IMR-90 (cell line): ENCODE data around the gene PACSIN2. TPM values are rescaled to one million over a fixed set of nuclear protein-coding genes. Genes with fewer than 3 reads are reported as not detected.

Experiments
- ATAC-seq: fragments of 200-7000 bp; cut with Tn5 transposase; 2 replicates; pipeline ENCODE4 v1.9.1; 2020; ENCODE audit warnings: low read depth, mild to moderate bottlenecking, moderate library complexity
- BruUV-seq: library from RNA; stranded (reverse); fragments of 400-500 nt; replicated peaks from 2 replicates; lab custom pipeline; 2021; lab: Mats Ljungman, UMichigan
- CTCF ChIA-PET: fragments of 300-600 bp; formaldehyde crosslinking; extraction: SDS; loops from one replicate; lab custom pipeline; 2021; ENCODE audit warnings: antibody characterized with exemption; lab: Yijun Ruan, JAX
- POLR2A ChIA-PET: fragments of 300-600 bp; sonication (Branson Sonifier 250); formaldehyde crosslinking; loops from one replicate; lab custom pipeline; 2022; ENCODE audit warnings: antibody characterized with exemption; ENCODE audit not compliant: unreplicated experiment; lab: Charles Lee
- DNase-seq: peaks from one replicate; pipeline ENCODE4 v3.0.0; 2013
- H2AFZ ChIP-seq: replicated peaks from 2 replicates; pipeline ENCODE3; 2013; ENCODE audit warnings: low read length, mild to moderate bottlenecking; ENCODE audit not compliant: poor library complexity
- H2AK5ac ChIP-seq: 2 replicates; pipeline ENCODE4 v1.6.1; 2013; ENCODE audit warnings: low read depth, low read length, inconsistent platforms
- H2AK9ac ChIP-seq: replicated peaks from 2 replicates; pipeline ENCODE3; 2013; ENCODE audit warnings: mild to moderate bottlenecking, low read depth, low read length, moderate library complexity; ENCODE audit not compliant: poor library complexity
- H2BK120ac ChIP-seq: 2 replicates; pipeline ENCODE4 v1.6.1; 2013; ENCODE audit warnings: low read depth, low read length, inconsistent platforms
- H2BK15ac ChIP-seq: 3 replicates; pipeline ENCODE4 v1.6.1; 2013; ENCODE audit warnings: low read depth, low read length, inconsistent platforms
- H2BK20ac ChIP-seq: 2 replicates; pipeline ENCODE4 v1.6.1; 2013; ENCODE audit warnings: low read depth, mild to moderate bottlenecking, inconsistent platforms, low read length, moderate library complexity
- H2BK5ac ChIP-seq: 2 replicates; pipeline ENCODE4 v1.6.1; 2013; ENCODE audit warnings: mild to moderate bottlenecking, low read depth, low read length, inconsistent platforms; ENCODE audit not compliant: poor library complexity, severe bottlenecking
- H3K14ac ChIP-seq: replicated peaks from 2 replicates; pipeline ENCODE4 v1.6.1; 2013; ENCODE audit warnings: low read depth, low read length, inconsistent platforms
- H3K18ac ChIP-seq: 2 replicates; pipeline ENCODE4 v1.6.1; 2013; ENCODE audit warnings: low read depth, low read length, control low read depth
- H3K23ac ChIP-seq: 2 replicates; pipeline ENCODE4 v1.6.1; 2013; ENCODE audit warnings: low read depth, low read length, inconsistent platforms
- H3K27ac ChIP-seq: 2 replicates; pipeline ENCODE4 v1.5.1; 2013; ENCODE audit warnings: mild to moderate bottlenecking, control low read depth, low read length; ENCODE audit not compliant: insufficient read depth
- H3K27me3 ChIP-seq: 2 replicates; pipeline ENCODE4 v1.6.1; 2013; ENCODE audit warnings: low read length; ENCODE audit not compliant: control insufficient read depth, insufficient read depth
- H3K36me3 ChIP-seq: 2 replicates; pipeline ENCODE4 v1.6.1; 2013; ENCODE audit warnings: low read length, mixed read lengths; ENCODE audit not compliant: control insufficient read depth, insufficient read depth
- H3K4ac ChIP-seq: 2 replicates; pipeline ENCODE4 v1.6.1; 2013; ENCODE audit warnings: low read depth, low read length, inconsistent platforms
- H3K4me1 ChIP-seq: 2 replicates; pipeline ENCODE4 v1.6.1; 2013; ENCODE audit warnings: low read length, mixed read lengths; ENCODE audit not compliant: control insufficient read depth, insufficient read depth
- H3K4me2 ChIP-seq: 2 replicates; pipeline ENCODE4 v1.6.1; 2013; ENCODE audit warnings: low read depth, mild to moderate bottlenecking, control low read depth, low read length, moderate library complexity
- H3K4me3 ChIP-seq: 2 replicates; pipeline ENCODE4 v1.5.1; 2013; ENCODE audit warnings: low read depth, mild to moderate bottlenecking, control low read depth, low read length, moderate library complexity; ENCODE audit not compliant: insufficient read depth
- H3K56ac ChIP-seq: 2 replicates; pipeline ENCODE4 v1.6.1; 2013; ENCODE audit warnings: low read length, inconsistent platforms; ENCODE audit not compliant: insufficient read depth; ENCODE audit errors: extremely low read depth
- H3K79me1 ChIP-seq, 2 experiments: 2 replicates each; pipeline ENCODE4 v1.6.1; 2013; ENCODE audit warnings: low read length in 2 of 2, inconsistent platforms in 1 of 2, low read depth in 1 of 2
- H3K9ac ChIP-seq: 2 replicates; pipeline ENCODE4 v1.6.1; 2013; ENCODE audit warnings: low read depth, low read length, control low read depth
- H3K9me1 ChIP-seq: 2 replicates; pipeline ENCODE4 v1.6.1; 2013; ENCODE audit warnings: low read length, inconsistent platforms; ENCODE audit not compliant: insufficient read depth
- H3K9me3 ChIP-seq: 2 replicates; pipeline ENCODE4 v1.6.1; 2013; ENCODE audit warnings: low read length; ENCODE audit not compliant: control insufficient read depth, insufficient read depth
- H4K20me1 ChIP-seq: 2 replicates; pipeline ENCODE4 v1.6.1; 2013; ENCODE audit warnings: low read length, inconsistent platforms; ENCODE audit not compliant: insufficient read depth
- H4K5ac ChIP-seq: 2 replicates; pipeline ENCODE4 v1.6.1; 2013; ENCODE audit warnings: mild to moderate bottlenecking, low read depth, low read length, control low read depth
- H4K8ac ChIP-seq, 2 experiments: 2 replicates each; pipeline ENCODE4 v1.6.1; 2013; ENCODE audit warnings: low read depth in 2 of 2, low read length in 2 of 2, control low read depth in 1 of 2, inconsistent platforms in 1 of 2
- H4K91ac ChIP-seq: 2 replicates; pipeline ENCODE4 v1.6.1; 2013; ENCODE audit warnings: low read depth, low read length, inconsistent platforms; ENCODE audit not compliant: insufficient read depth
- BHLHE40 ChIP-seq: fragments of 150-350 bp; IDR thresholded peaks from 2 replicates; pipeline ENCODE4 v1.6.1; 2016; ENCODE audit warnings: mild to moderate bottlenecking, low read depth, low read length
- CEBPB ChIP-seq: IDR thresholded peaks from 2 replicates; pipeline ENCODE4 v1.6.1; 2012; ENCODE audit warnings: low read depth, low read length, improper control_type of control experiment
- CTCF ChIP-seq: conservative IDR thresholded peaks from 2 replicates; pipeline ENCODE4 v1.5.1; 2012; ENCODE audit warnings: mild to moderate bottlenecking, low read depth, low read length, improper control_type of control experiment
- FOS ChIP-seq: fragments of 150-350 bp; IDR thresholded peaks from 2 replicates; pipeline ENCODE4 v1.6.1; 2016; ENCODE audit warnings: low read depth, low read length
- MAFK ChIP-seq: IDR thresholded peaks from 2 replicates; pipeline ENCODE4 v1.6.1; 2012; ENCODE audit warnings: low read depth, low read length, improper control_type of control experiment
- MAZ ChIP-seq: IDR thresholded peaks from 2 replicates; pipeline ENCODE4 v1.6.1; 2012; ENCODE audit warnings: low read depth, mild to moderate bottlenecking, low read length, improper control_type of control experiment, moderate library complexity, borderline replicate concordance
- MXI1 ChIP-seq: IDR thresholded peaks from 2 replicates; pipeline ENCODE4 v1.6.1; 2012; ENCODE audit warnings: low read depth, mild to moderate bottlenecking, low read length, moderate library complexity, borderline replicate concordance
- NFE2L2 ChIP-seq: fragments of 150-350 bp; IDR thresholded peaks from 2 replicates; pipeline ENCODE4 v1.6.1; 2016; ENCODE audit warnings: low read depth, mild to moderate bottlenecking, low read length
- POLR2A ChIP-seq: IDR thresholded peaks from 2 replicates; pipeline ENCODE4 v1.6.1; 2012; ENCODE audit warnings: mild to moderate bottlenecking, low read depth, low read length
- RAD21 ChIP-seq: IDR thresholded peaks from 2 replicates; pipeline ENCODE4 v1.6.1; 2012; ENCODE audit warnings: low read length, improper control_type of control experiment
- RCOR1 ChIP-seq: IDR thresholded peaks from 2 replicates; pipeline ENCODE4 v1.6.1; 2012; ENCODE audit warnings: mild to moderate bottlenecking, low read length, improper control_type of control experiment; ENCODE audit not compliant: insufficient replicate concordance
- SMC3 ChIP-seq: fragments of 150-350 bp; IDR thresholded peaks from 2 replicates; pipeline ENCODE4 v1.6.1; 2016; ENCODE audit warnings: low read depth, mild to moderate bottlenecking, antibody characterized with exemption, low read length, moderate library complexity
- USF2 ChIP-seq: fragments of 150-350 bp; IDR thresholded peaks from 2 replicates; pipeline ENCODE4 v1.6.1; 2017; ENCODE audit warnings: mild to moderate bottlenecking, antibody characterized with exemption, low read length, low read depth
- WGBS, 2 experiments: methylation state at CpG; one replicate each; pipeline versions ENCODE4 v1.1.5 to v1.1.7; 2013; ENCODE audit warnings: missing lambda C conversion rate in 2 of 2; ENCODE audit not compliant: insufficient read length in 1 of 2; ENCODE audit errors: extremely low coverage in 2 of 2; 5-methylcytosine and 5-hydroxymethylcytosine counted together
- dilution Hi-C: fragments of 300-500 bp; cut with HindIII; formaldehyde crosslinking; loops from one replicate; pipeline ENCODE4 v1.14.3; 2018; ENCODE audit warnings: low sequenced_read_pairs; ENCODE audit not compliant: unreplicated experiment
- in situ Hi-C: fragments of 300-500 bp; cut with MboI; formaldehyde crosslinking; loops from 3 replicates; pipeline ENCODE4 v1.14.3; 2019; ENCODE audit warnings: low sequenced_read_pairs, inconsistent platforms, mixed read lengths
- intact Hi-C: fragments of 100-400 bp; cut with micrococcal nuclease; formaldehyde crosslinking; loops from 2 replicates; pipeline ENCODE4 v1.10.0; 2022
- polyA plus RNA-seq, 3 experiments: library from polyadenylated mRNA; depleted of rRNA; stranded (reverse); fragments of >200 nt; gene quantifications; 2 replicates each; pipeline ENCODE4 v1.2.3, GENCODE V29; 2012; ENCODE audit warnings: low replicate concordance in 1 of 3
- total RNA-seq: library from RNA; depleted of rRNA; stranded (reverse); fragments of >200 nt; gene quantifications from 2 replicates; pipeline ENCODE4 v1.2.3, GENCODE V29; 2012

The PACSIN2 gene
- total and polyA plus RNA-seq, 2 of the 4 experiments (the other 2 are of a cell fraction) = 85.0 to 118 TPM

DNA sequence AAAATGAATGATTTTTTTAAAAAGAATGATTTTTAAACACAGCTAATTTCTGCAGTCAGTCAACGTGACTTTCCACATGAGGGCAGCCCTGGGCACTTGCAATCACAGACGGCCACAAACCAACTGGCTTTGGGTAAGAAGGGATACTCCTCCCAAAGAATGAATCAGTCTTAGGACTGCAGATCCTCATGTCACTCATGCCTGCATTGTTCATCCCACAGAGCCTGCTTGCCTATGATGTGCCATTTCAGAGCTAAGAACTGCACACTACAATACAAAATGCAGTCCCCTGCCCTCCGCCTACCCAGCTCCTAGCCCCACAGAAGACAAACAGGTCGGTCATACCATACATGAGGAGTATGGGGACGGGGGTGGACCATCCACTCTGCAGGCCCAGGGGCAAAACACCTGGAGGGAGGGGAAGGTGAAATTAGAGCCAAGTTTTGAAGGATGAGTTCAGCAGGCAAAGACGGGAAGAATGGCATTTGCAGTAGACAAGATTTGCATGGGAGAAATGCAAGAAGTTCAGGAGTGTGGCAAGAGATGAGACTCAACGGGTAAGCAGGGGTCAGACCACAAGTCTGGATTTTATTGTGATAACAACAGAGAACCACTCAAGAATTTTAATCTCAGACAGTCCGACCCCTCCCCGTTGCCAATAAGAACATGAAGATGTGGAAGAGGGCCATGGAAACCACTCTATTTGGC, 24.7 kb downstream of the PACSIN2 start (continued):
- TF ChIP-seq MXI1 (peak; percentile 69; the same call in 1 of the 2 replicates), FOS (no peak)

- ATAC-seq (no peak), DNase-seq (no peak)
- Histone ChIP-seq H4K8ac (peak overlapping the region in 1 of 2 experiments; percentile 27; a peak in 1 of 4 replicates), H2BK20ac (no peak overlapping the region), H2AK9ac (no peak overlapping the region), H3K4me3 (no peak overlapping the region), H4K91ac (no peak overlapping the region), H3K23ac (no peak overlapping the region), H2BK5ac (no peak overlapping the region), H3K36me3 (no peaks in the 10 kb centered on the region), H3K27me3 (no peaks in the 10 kb centered on the region), H3K4ac (no peak overlapping the region; the same call in 1 of the 2 replicates), H3K4me2 (no peak overlapping the region), H3K14ac (no peak overlapping the region), H2AK5ac (no peak overlapping the region), H2BK120ac (no peak overlapping the region), H3K27ac (no peak overlapping the region), H3K56ac (no peak overlapping the region), H3K79me1 (peaks cover 33 to 72% of the 10 kb centered on the region in 2 experiments), H3K9me3 (no peaks in the 10 kb centered on the region), H2AFZ (no peak overlapping the region), H4K5ac (no peak overlapping the region), H3K4me1 (peaks cover 10% of the 10 kb centered on the region), H4K20me1 (peaks cover 55% of the 10 kb centered on the region), H3K9me1 (peaks cover 19% of the 10 kb centered on the region), H3K18ac (no peak overlapping the region), H3K9ac (no peak overlapping the region), H2BK15ac (no peak overlapping the region)
- no TSS peak for BruUV-seq
- ChIA-PET POLR2A (no interaction called here), CTCF (no interaction called here)
- dilution Hi-C loops = no loop called here
- in situ Hi-C loops = no loop called here
- WGBS, 2 experiments = 81% methylated on average over 5 of the region's 13 CpGs; no CpG with 5 or more reads in 1 of the 2 experiments
- intact Hi-C loops = no loop called here
- no peak for TF ChIP-seq CTCF
- no peak for TF ChIP-seq CEBPB
- TF ChIP-seq RAD21 = no peak
- no peak for TF ChIP-seq NFE2L2
- TF ChIP-seq POLR2A = no peak
- TF ChIP-seq MAFK = no peak
- no peak for TF ChIP-seq SMC3
- TF ChIP-seq FOS = no peak
- no peak for TF ChIP-seq MAZ
- no peak for TF ChIP-seq MXI1
- TF ChIP-seq RCOR1 = no peak
- no peak for TF ChIP-seq USF2
- TF ChIP-seq BHLHE40 = no peak
Measured at GRCh38 chr22:42986115-42986514, 28.8 kb downstream of the PACSIN2 start.
